K562 (cell line): ENCODE results near the gene IQCE.

Experiments
- ETV1 ChIP-seq: fragments of 450-650 bp; conservative IDR thresholded peaks from 2 replicates; pipeline ENCODE4 v1.6.1; 2016; ENCODE audit warnings: missing genetic modification characterization, control low read depth, low read depth, missing compliant biosample characterization
- HLTF ChIP-seq: fragments of 450-650 bp; IDR thresholded peaks from 2 replicates; pipeline ENCODE4 v1.6.1; 2016
- LCOR ChIP-seq: sonication (generic); formaldehyde crosslinking; IDR thresholded peaks from 2 replicates; pipeline ENCODE4 v1.8.0; 2022; ENCODE audit warnings: mild to moderate bottlenecking, missing genetic modification reagents
- NCOA4 ChIP-seq: fragments of 450-650 bp; IDR thresholded peaks from 2 replicates; pipeline ENCODE4 v1.6.1; 2018; ENCODE audit warnings: mild to moderate bottlenecking; ENCODE audit not compliant: partially characterized antibody
- PTBP1 ChIP-seq: fragments of 200-400 bp; formaldehyde crosslinking; IDR thresholded peaks from 2 replicates; pipeline ENCODE4 v1.6.1; 2017; ENCODE audit warnings: low read depth, low read length
- RAD21 ChIP-seq, 2 experiments: fragments of 250-450 bp in 1 of 2; fragments of 450-650 bp in 1 of 2; sonication (Bioruptor Pico) in 1 of 2; formaldehyde crosslinking in 1 of 2; IDR thresholded peaks in 1 of 2; conservative IDR thresholded peaks in 1 of 2; 2 replicates each; pipeline versions ENCODE4 v1.4.0 to v1.8.0; 2020 to 2022; ENCODE audit warnings: mild to moderate bottlenecking in 2 of 2, moderate library complexity in 1 of 2
- SIN3B ChIP-seq: fragments of 450-650 bp; IDR thresholded peaks from 2 replicates; pipeline ENCODE4 v1.6.1; 2017; ENCODE audit warnings: low read depth, mild to moderate bottlenecking, moderate library complexity
- SRF ChIP-seq, 2 experiments: fragments of 250-450, 450-650 bp in 1 of 2; sonication (Bioruptor Pico) in 1 of 2; sonication (generic) in 1 of 2; formaldehyde crosslinking; IDR thresholded peaks; 2 replicates each; pipeline versions ENCODE4 v1.5.0 to v1.5.1; 2020 to 2022; ENCODE audit warnings: mild to moderate bottlenecking in 1 of 2, missing genetic modification reagents in 1 of 2
- ZNF140 ChIP-seq: fragments of 250-450 bp; sonication (Bioruptor Pico); IDR thresholded peaks from 2 replicates; pipeline ENCODE4 v1.8.0; 2021; ENCODE audit warnings: moderate library complexity, mild to moderate bottlenecking, inconsistent platforms
- TF ChIP-seq, protein P1 (sequence below): fragments of 450-650 bp; IDR thresholded peaks from 2 replicates; pipeline ENCODE4 v1.6.1; 2018; ENCODE audit not compliant: partially characterized antibody
- TF ChIP-seq, protein P2 (sequence below), 3 experiments: IDR thresholded peaks in 2 of 3; conservative IDR thresholded peaks in 1 of 3; 2 replicates each; pipeline ENCODE4 v1.5.1; 2011 to 2012; ENCODE audit warnings: low read length in 3 of 3, mild to moderate bottlenecking in 3 of 3, control low read depth in 2 of 3, improper control_type of control experiment in 1 of 3, inconsistent platforms in 1 of 3, low read depth in 1 of 3, mixed read lengths in 1 of 3, moderate library complexity in 1 of 3; ENCODE audit not compliant: insufficient read depth in 2 of 3

DNA sequence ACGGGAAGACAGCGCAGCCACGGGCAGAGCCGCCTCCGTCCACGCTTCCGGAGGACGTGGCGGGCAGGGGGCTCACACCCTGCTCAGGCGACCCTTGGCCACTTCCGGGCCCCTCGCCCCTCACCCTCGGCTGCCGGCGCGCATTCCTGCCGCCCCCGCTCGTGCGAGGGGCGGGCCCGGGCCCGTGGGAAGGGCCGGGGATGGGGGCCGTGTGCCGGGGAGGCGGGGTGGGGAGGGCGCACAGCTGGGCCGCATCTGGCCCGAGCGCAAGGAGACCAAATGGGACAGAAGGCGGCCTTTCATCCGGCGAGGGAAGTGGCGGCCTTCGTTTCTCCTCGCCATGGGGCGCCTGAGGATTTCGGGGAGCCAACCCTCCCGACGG, 40.1 kb upstream of the IQCE start:
- TF ChIP-seq, protein P1, sequence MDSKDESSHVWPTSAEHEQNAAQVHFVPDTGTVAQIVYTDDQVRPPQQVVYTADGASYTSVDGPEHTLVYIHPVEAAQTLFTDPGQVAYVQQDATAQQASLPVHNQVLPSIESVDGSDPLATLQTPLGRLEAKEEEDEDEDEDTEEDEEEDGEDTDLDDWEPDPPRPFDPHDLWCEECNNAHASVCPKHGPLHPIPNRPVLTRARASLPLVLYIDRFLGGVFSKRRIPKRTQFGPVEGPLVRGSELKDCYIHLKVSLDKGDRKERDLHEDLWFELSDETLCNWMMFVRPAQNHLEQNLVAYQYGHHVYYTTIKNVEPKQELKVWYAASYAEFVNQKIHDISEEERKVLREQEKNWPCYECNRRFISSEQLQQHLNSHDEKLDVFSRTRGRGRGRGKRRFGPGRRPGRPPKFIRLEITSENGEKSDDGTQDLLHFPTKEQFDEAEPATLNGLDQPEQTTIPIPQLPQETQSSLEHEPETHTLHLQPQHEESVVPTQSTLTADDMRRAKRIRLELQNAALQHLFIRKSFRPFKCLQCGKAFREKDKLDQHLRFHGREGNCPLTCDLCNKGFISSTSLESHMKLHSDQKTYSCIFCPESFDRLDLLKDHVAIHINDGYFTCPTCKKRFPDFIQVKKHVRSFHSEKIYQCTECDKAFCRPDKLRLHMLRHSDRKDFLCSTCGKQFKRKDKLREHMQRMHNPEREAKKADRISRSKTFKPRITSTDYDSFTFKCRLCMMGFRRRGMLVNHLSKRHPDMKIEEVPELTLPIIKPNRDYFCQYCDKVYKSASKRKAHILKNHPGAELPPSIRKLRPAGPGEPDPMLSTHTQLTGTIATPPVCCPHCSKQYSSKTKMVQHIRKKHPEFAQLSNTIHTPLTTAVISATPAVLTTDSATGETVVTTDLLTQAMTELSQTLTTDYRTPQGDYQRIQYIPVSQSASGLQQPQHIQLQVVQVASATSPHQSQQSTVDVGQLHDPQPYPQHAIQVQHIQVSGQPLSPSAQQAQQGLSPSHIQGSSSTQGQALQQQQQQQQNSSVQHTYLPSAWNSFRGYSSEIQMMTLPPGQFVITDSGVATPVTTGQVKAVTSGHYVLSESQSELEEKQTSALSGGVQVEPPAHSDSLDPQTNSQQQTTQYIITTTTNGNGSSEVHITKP = no peak
- TF ChIP-seq PTBP1 (no peak), SRF (CRISPR knock-in tag; IDR thresholded peaks at IDR 0.05) (no peak), ZNF140 (CRISPR knock-in tag) (no peak), SIN3B (no peak), LCOR (CRISPR knock-in tag) (no peak), ETV1 (tag) (no peak), NCOA4 (no peak), RAD21 (CRISPR knock-in tag; conservative IDR thresholded peaks at IDR 0.05 in 1 of 2, IDR thresholded peaks at IDR 0.05 in 1 of 2) (no peak), HLTF (no peak)
- TF ChIP-seq, protein P2, sequence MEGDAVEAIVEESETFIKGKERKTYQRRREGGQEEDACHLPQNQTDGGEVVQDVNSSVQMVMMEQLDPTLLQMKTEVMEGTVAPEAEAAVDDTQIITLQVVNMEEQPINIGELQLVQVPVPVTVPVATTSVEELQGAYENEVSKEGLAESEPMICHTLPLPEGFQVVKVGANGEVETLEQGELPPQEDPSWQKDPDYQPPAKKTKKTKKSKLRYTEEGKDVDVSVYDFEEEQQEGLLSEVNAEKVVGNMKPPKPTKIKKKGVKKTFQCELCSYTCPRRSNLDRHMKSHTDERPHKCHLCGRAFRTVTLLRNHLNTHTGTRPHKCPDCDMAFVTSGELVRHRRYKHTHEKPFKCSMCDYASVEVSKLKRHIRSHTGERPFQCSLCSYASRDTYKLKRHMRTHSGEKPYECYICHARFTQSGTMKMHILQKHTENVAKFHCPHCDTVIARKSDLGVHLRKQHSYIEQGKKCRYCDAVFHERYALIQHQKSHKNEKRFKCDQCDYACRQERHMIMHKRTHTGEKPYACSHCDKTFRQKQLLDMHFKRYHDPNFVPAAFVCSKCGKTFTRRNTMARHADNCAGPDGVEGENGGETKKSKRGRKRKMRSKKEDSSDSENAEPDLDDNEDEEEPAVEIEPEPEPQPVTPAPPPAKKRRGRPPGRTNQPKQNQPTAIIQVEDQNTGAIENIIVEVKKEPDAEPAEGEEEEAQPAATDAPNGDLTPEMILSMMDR (IDR thresholded peaks at IDR 0.05 in 2 of 3, conservative IDR thresholded peaks at IDR 0.05 in 1 of 3; ENCODE audit: insufficient read depth in 2 of 3, low read depth in 1 of 3, low read length in 3 of 3) = no peak
